ENCODE data around the gene CPZ. TPM values are rescaled to one million over a fixed set of nuclear protein-coding genes. Genes with fewer than 3 reads are reported as not detected.

The CPZ gene
- total and polyA plus RNA-seq, 2 experiments from 2014 or later = 13.4 to 19.0 TPM

- Histone ChIP-seq H3K79me2 (ENCODE audit: insufficient read depth) (no peaks in the 10 kb centered on the region), H3K4me2 (ENCODE audit: unreplicated experiment) (no peak overlapping the region), H3K36me3 (ENCODE audit: low read depth) (no peaks in the 10 kb centered on the region), H4K20me1 (ENCODE audit: insufficient read depth) (no peaks in the 10 kb centered on the region), H3K9ac (no peak overlapping the region), H3K27me3 (replicated peaks; ENCODE audit: insufficient read depth) (no peaks in the 10 kb centered on the region), H3K27ac (no peak overlapping the region), H3K4me3 (no peak overlapping the region), H3K9me3 (ENCODE audit: low read depth) (no peaks in the 10 kb centered on the region), H3F3A (ENCODE audit: insufficient read depth) (no peaks in the 10 kb centered on the region), H2AFZ (no peak overlapping the region), H3K9me2 (ENCODE audit: insufficient read depth) (no peaks in the 10 kb centered on the region), H3K4me1 (ENCODE audit: insufficient read depth) (no peaks in the 10 kb centered on the region)
- no peak for TF ChIP-seq EZH2 (IDR thresholded peaks at IDR 0.05; ENCODE audit: insufficient read depth, poor library complexity, severe bottlenecking)
- TF ChIP-seq EZH2phosphoT487 (IDR thresholded peaks at IDR 0.05; ENCODE audit: insufficient read depth, low read depth) = no peak
- DNase-seq = no peak
- WGBS, 2 experiments (ENCODE audit: low coverage in 1 of 2, low lambda C conversion rate in 2 of 2, missing lambda C conversion rate in 2 of 2) = 77 to 78% methylated on average over 25 to 26 of the region's 26 CpGs
- in situ Hi-C loops (cut with MboI) = loop anchor here (25.0 kb wide), 1 partner anchor 379 kb away; no protein-coding TSS in a partner anchor
These were observed 23.6 kb downstream of the CPZ start for GRCh38 chr4:8615921-8616787.

- TF ChIP-seq EZH2 (IDR thresholded peaks at IDR 0.05; ENCODE audit: insufficient read depth, poor library complexity, severe bottlenecking) = no peak
- TF ChIP-seq EZH2phosphoT487 (IDR thresholded peaks at IDR 0.05; ENCODE audit: insufficient read depth, low read depth) = no peak
- Histone ChIP-seq H3K79me2 (ENCODE audit: insufficient read depth) (no peaks in the 10 kb centered on the region), H3K27me3 (replicated peaks; ENCODE audit: insufficient read depth) (no peaks in the 10 kb centered on the region), H3K27ac (no peak overlapping the region), H3K4me1 (ENCODE audit: insufficient read depth) (no peaks in the 10 kb centered on the region), H3K4me3 (no peak overlapping the region), H2AFZ (no peak overlapping the region), H3K9me2 (ENCODE audit: insufficient read depth) (no peaks in the 10 kb centered on the region), H3K4me2 (ENCODE audit: unreplicated experiment) (no peak overlapping the region), H3K9me3 (ENCODE audit: low read depth) (no peaks in the 10 kb centered on the region), H3K36me3 (ENCODE audit: low read depth) (no peaks in the 10 kb centered on the region), H3F3A (ENCODE audit: insufficient read depth) (no peaks in the 10 kb centered on the region), H3K9ac (no peak overlapping the region), H4K20me1 (ENCODE audit: insufficient read depth) (no peaks in the 10 kb centered on the region)
- 72 to 77% methylated on average over 16 of the region's 16 CpGs for WGBS, 2 experiments (ENCODE audit: low coverage in 1 of 2, low lambda C conversion rate in 2 of 2, missing lambda C conversion rate in 2 of 2)
- in situ Hi-C loops (cut with MboI) = loop anchor here (25.0 kb wide), 1 partner anchor 380 kb away; no protein-coding TSS in a partner anchor
- no peak for DNase-seq
These were observed 24.3 kb downstream of the CPZ start for GRCh38 chr4:8616831-8617230.

DNA sequence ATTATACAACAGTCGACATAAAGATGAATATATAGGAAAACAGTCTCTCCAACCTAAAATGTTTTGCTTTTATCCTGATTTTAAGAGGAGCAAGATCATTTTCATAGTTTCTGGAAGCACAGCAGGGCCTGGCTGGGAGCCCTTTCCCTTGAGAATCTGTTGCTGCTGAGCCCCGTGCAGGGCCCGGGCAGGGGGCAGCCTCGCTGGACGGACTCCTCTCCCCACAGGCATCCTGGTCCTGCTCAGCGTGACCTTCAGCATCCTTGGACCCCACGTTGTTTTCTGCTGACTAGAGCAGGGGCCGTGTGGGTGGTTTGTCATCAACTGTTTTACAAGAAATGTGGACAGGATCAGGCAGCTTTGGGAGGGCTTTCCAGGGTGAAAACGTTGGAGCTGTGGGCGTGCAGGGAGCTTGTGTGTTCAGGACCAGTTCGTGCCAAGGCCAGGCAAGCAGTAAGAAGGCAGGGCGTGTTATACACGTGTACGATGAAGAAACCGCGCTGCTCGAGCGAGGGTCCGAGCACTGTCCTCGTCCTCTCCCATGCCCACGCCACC is 25.0 kb downstream of the CPZ start:
- Histone ChIP-seq H3K36me3 (ENCODE audit: low read depth) (no peaks in the 10 kb centered on the region), H3K4me3 (no peak overlapping the region), H3K4me1 (ENCODE audit: insufficient read depth) (no peaks in the 10 kb centered on the region), H3K4me2 (ENCODE audit: unreplicated experiment) (no peak overlapping the region), H3F3A (ENCODE audit: insufficient read depth) (no peaks in the 10 kb centered on the region), H3K27ac (no peak overlapping the region), H3K9me3 (ENCODE audit: low read depth) (no peaks in the 10 kb centered on the region), H3K79me2 (ENCODE audit: insufficient read depth) (no peaks in the 10 kb centered on the region), H4K20me1 (ENCODE audit: insufficient read depth) (no peaks in the 10 kb centered on the region), H3K27me3 (replicated peaks; ENCODE audit: insufficient read depth) (no peaks in the 10 kb centered on the region), H2AFZ (no peak overlapping the region), H3K9ac (no peak overlapping the region), H3K9me2 (ENCODE audit: insufficient read depth) (no peaks in the 10 kb centered on the region)
- WGBS, 2 experiments (ENCODE audit: low coverage in 1 of 2, low lambda C conversion rate in 2 of 2, missing lambda C conversion rate in 2 of 2) = 63 to 66% methylated on average over 18 to 21 of the region's 21 CpGs
- DNase-seq = no peak
- TF ChIP-seq EZH2 (IDR thresholded peaks at IDR 0.05; ENCODE audit: insufficient read depth, poor library complexity, severe bottlenecking) (no peak), EZH2phosphoT487 (IDR thresholded peaks at IDR 0.05; ENCODE audit: insufficient read depth, low read depth) (no peak)
- in situ Hi-C loops (cut with MboI) = loop anchor here (25.0 kb wide), 1 partner anchor 380 kb away; no protein-coding TSS in a partner anchor

- in situ Hi-C loops (cut with MboI) = loop anchor here (25.0 kb wide), 1 partner anchor 381 kb away; no protein-coding TSS in a partner anchor
These were observed 25.9 kb downstream of the CPZ start for GRCh38 chr4:8618421-8618820.

More at GRCh38 chr4:8618421-8618820, 25.9 kb downstream of the CPZ start:
- no peak overlapping the region for H3K27ac ChIP-seq
- H3K27me3 ChIP-seq (replicated peaks; ENCODE audit: insufficient read depth) = no peaks in the 10 kb centered on the region
- H2AFZ ChIP-seq = no peak overlapping the region
- H3K4me2 ChIP-seq (ENCODE audit: unreplicated experiment) = no peak overlapping the region
- H3F3A ChIP-seq (ENCODE audit: insufficient read depth) = no peaks in the 10 kb centered on the region
- H3K79me2 ChIP-seq (ENCODE audit: insufficient read depth) = no peaks in the 10 kb centered on the region
- no peaks in the 10 kb centered on the region for H3K4me1 ChIP-seq (ENCODE audit: insufficient read depth)
- H4K20me1 ChIP-seq (ENCODE audit: insufficient read depth) = no peaks in the 10 kb centered on the region
- WGBS, 2 experiments (ENCODE audit: low coverage in 1 of 2, low lambda C conversion rate in 2 of 2, missing lambda C conversion rate in 2 of 2) = 82 to 87% methylated on average over 15 of the region's 15 CpGs
- no peak overlapping the region for H3K4me3 ChIP-seq
- H3K9ac ChIP-seq = no peak overlapping the region
- H3K9me2 ChIP-seq (ENCODE audit: insufficient read depth) = no peaks in the 10 kb centered on the region
- TF ChIP-seq EZH2phosphoT487 (IDR thresholded peaks at IDR 0.05; ENCODE audit: insufficient read depth, low read depth) (no peak), EZH2 (IDR thresholded peaks at IDR 0.05; ENCODE audit: insufficient read depth, poor library complexity, severe bottlenecking) (no peak)
- H3K36me3 ChIP-seq (ENCODE audit: low read depth) = no peaks in the 10 kb centered on the region
- no peak for DNase-seq
- H3K9me3 ChIP-seq (ENCODE audit: low read depth) = no peaks in the 10 kb centered on the region
